ENCODE results near the gene CFDP1. TPM values are rescaled to one million over a fixed set of nuclear protein-coding genes. Genes with fewer than 3 reads are reported as not detected.
A peak's percentile ranks its signal among the peaks of the same experiment; 100 is the strongest.

CFDP1 gene
- total and polyA plus RNA-seq, 2 of the 13 experiments (the other 11 are each of a cell fraction or from before 2014, with no cell fraction given): 78.6 to 153 TPM

DNA sequence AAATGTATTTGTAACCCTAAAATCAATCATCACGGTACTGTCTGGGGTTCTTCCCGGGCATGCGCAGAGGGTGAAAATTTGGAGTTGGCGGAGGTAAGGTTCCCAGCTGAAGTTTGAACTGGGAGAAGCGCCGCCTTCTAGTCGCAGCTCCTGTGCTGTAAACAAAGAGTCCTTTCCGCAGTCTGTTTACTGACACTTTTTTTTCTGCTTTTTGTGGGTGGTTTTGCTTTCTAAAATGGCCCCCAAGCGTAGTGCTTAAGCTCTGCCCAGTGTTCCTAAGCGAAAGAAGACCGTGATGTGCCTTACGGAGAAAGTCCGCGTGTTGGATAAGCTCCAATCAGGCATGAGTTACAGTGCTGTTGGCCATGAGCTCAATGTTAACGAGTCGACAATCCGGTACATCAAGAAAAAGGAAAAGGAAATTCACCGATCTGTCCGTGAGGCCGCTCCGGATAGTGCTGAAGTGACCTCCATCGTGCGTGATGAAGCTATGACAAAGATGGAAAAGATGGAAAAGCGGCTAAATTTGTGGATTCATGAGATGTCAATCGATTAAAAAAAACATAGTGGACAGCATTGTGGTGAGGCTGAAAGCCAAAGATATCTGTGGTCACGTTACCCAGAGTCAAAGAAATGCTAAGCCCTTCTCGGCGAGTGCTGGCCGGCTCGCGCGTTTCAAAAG, 570 bp upstream of the CFDP1 start (continued):
- TF ChIP-seq ZNF788 (CRISPR knock-in tag; IDR thresholded peaks at IDR 0.05; ENCODE audit: borderline replicate concordance): 0 out of 2 replicates have a peak, but pooled peaks have one; percentile 30
- no peak for TF ChIP-seq MTA1 (CRISPR knock-in tag; IDR thresholded peaks at IDR 0.05; ENCODE audit: borderline replicate concordance)
- no peak for TF ChIP-seq ZFP62 (CRISPR knock-in tag; IDR thresholded peaks at IDR 0.05)
- TF ChIP-seq ZEB1 (IDR thresholded peaks at IDR 0.05; ENCODE audit: insufficient replicate concordance, low read depth): peak; percentile 29
- no peak for TF ChIP-seq FOXC1 (CRISPR knock-in tag; IDR thresholded peaks at IDR 0.05; ENCODE audit: borderline replicate concordance)
- TF ChIP-seq ARNT2 (CRISPR knock-in tag; IDR thresholded peaks at IDR 0.05; ENCODE audit: low read depth): no peak
- TF ChIP-seq, protein P1, sequence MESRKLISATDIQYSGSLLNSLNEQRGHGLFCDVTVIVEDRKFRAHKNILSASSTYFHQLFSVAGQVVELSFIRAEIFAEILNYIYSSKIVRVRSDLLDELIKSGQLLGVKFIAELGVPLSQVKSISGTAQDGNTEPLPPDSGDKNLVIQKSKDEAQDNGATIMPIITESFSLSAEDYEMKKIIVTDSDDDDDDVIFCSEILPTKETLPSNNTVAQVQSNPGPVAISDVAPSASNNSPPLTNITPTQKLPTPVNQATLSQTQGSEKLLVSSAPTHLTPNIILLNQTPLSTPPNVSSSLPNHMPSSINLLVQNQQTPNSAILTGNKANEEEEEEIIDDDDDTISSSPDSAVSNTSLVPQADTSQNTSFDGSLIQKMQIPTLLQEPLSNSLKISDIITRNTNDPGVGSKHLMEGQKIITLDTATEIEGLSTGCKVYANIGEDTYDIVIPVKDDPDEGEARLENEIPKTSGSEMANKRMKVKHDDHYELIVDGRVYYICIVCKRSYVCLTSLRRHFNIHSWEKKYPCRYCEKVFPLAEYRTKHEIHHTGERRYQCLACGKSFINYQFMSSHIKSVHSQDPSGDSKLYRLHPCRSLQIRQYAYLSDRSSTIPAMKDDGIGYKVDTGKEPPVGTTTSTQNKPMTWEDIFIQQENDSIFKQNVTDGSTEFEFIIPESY (CRISPR knock-in tag; IDR thresholded peaks at IDR 0.05): peak; percentile 40; the same call in 1 of the 2 replicates
- TF ChIP-seq, protein P2, sequence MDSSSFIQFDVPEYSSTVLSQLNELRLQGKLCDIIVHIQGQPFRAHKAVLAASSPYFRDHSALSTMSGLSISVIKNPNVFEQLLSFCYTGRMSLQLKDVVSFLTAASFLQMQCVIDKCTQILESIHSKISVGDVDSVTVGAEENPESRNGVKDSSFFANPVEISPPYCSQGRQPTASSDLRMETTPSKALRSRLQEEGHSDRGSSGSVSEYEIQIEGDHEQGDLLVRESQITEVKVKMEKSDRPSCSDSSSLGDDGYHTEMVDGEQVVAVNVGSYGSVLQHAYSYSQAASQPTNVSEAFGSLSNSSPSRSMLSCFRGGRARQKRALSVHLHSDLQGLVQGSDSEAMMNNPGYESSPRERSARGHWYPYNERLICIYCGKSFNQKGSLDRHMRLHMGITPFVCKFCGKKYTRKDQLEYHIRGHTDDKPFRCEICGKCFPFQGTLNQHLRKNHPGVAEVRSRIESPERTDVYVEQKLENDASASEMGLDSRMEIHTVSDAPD (CRISPR knock-in tag; IDR thresholded peaks at IDR 0.05): no peak
- TF ChIP-seq, protein P3, sequence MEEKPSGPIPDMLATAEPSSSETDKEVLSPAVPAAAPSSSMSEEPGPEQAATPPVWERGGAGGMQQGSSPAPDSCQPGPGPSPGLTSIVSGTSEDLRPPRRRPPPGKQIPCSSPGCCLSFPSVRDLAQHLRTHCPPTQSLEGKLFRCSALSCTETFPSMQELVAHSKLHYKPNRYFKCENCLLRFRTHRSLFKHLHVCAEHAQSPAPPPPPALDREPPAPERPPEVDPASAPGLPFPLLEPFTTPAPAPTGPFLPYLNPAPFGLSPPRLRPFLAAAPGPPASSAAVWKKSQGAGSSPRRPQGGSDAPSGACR (CRISPR knock-in tag; IDR thresholded peaks at IDR 0.05): no peak
- no peak for TF ChIP-seq ZNF160 (CRISPR knock-in tag; IDR thresholded peaks at IDR 0.05)
- no peak for TF ChIP-seq PTBP1 (IDR thresholded peaks at IDR 0.05; ENCODE audit: low read depth, low read length, poor library complexity, severe bottlenecking)
- no peak for TF ChIP-seq CBX5 (CRISPR knock-in tag; IDR thresholded peaks at IDR 0.05; ENCODE audit: borderline replicate concordance)
- peak; percentile 42; the same call in 1 of the 2 replicates for TF ChIP-seq ONECUT2 (CRISPR knock-in tag; IDR thresholded peaks at IDR 0.05)
- TF ChIP-seq, protein P4, sequence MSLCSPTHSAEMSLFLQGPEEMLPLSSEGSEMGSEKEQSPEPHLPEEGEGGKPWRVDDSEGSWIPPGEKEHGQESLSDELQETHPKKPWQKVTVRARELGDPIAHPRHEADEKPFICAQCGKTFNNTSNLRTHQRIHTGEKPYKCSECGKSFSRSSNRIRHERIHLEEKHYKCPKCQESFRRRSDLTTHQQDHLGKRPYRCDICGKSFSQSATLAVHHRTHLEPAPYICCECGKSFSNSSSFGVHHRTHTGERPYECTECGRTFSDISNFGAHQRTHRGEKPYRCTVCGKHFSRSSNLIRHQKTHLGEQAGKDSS (CRISPR knock-in tag; IDR thresholded peaks at IDR 0.05; ENCODE audit: borderline replicate concordance, low read depth): peak; percentile 64; the same call in 1 of the 2 replicates
- no peak for TF ChIP-seq EHMT2 (IDR thresholded peaks at IDR 0.05; ENCODE audit: borderline replicate concordance, low read depth, low read length)
- no peak for TF ChIP-seq U2AF2 (IDR thresholded peaks at IDR 0.05; ENCODE audit: low read depth, low read length)
- peak; percentile 75; the same call in 1 of the 2 replicates for TF ChIP-seq JUN (CRISPR knock-in tag; IDR thresholded peaks at IDR 0.05)
- TF ChIP-seq, protein P5, sequence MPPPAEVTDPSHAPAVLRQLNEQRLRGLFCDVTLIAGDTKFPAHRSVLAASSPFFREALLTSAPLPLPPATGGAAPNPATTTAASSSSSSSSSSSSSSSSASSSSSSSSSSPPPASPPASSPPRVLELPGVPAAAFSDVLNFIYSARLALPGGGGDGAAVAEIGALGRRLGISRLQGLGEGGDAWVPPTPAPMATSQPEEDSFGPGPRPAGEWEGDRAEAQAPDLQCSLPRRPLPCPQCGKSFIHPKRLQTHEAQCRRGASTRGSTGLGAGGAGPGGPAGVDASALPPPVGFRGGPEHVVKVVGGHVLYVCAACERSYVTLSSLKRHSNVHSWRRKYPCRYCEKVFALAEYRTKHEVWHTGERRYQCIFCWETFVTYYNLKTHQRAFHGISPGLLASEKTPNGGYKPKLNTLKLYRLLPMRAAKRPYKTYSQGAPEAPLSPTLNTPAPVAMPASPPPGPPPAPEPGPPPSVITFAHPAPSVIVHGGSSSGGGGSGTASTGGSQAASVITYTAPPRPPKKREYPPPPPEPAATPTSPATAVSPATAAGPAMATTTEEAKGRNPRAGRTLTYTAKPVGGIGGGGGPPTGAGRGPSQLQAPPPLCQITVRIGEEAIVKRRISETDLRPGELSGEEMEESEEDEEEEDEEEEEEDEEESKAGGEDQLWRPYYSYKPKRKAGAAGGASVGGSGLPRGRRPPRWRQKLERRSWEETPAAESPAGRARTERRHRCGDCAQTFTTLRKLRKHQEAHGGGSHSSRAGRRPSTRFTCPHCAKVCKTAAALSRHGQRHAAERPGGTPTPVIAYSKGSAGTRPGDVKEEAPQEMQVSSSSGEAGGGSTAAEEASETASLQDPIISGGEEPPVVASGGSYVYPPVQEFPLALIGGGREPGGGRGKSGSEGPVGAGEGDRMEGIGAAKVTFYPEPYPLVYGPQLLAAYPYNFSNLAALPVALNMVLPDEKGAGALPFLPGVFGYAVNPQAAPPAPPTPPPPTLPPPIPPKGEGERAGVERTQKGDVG (CRISPR knock-in tag; IDR thresholded peaks at IDR 0.05; ENCODE audit: borderline replicate concordance): no peak
- TF ChIP-seq ZSCAN29 (CRISPR knock-in tag; conservative IDR thresholded peaks at IDR 0.05): no peak
- 0 out of 2 replicates have a peak, but pooled peaks have one; percentile 44 for TF ChIP-seq SIN3A (IDR thresholded peaks at IDR 0.05; ENCODE audit: borderline replicate concordance, low read depth, low read length)
- no peak for TF ChIP-seq SMAD9 (CRISPR knock-in tag; IDR thresholded peaks at IDR 0.05)

All from HepG2 (cell line).